H1 (cell line): Measurements from ENCODE around the gene ZFAND4. TPM values are rescaled to one million over a fixed set of nuclear protein-coding genes. Genes with fewer than 3 reads are reported as not detected.

Experiments used
- BCL11A ChIP-seq, 2 experiments: IDR thresholded peaks; one replicate each; pipeline ENCODE4 v1.6.1; 2011; ENCODE audit warnings: low read depth in 2 of 2, low read length in 2 of 2, mild to moderate bottlenecking in 2 of 2
- EP300 ChIP-seq, 2 experiments: IDR thresholded peaks; 1 replicate in 1 of 2; 2 replicates in 1 of 2; pipeline ENCODE4 v1.6.1; 2011 to 2012; ENCODE audit warnings: low read depth in 2 of 2, low read length in 2 of 2, mild to moderate bottlenecking in 2 of 2, borderline replicate concordance in 1 of 2, inconsistent platforms in 1 of 2, moderate library complexity in 1 of 2
- TCF12 ChIP-seq: IDR thresholded peaks from 2 replicates; pipeline ENCODE4 v1.6.1; 2011; ENCODE audit warnings: low read depth, mild to moderate bottlenecking, low read length
- polyA plus RNA-seq, 7 experiments: library from polyadenylated mRNA; depleted of rRNA in 3 of 7; stranded (reverse) in 5 of 7; unstranded in 2 of 7; fragments of >200 nt in 5 of 7; fragments of 200-250 nt in 2 of 7; gene quantifications; 1 replicate in 5 of 7; 2 replicates in 1 of 7; 4 replicates in 1 of 7; pipeline versions ENCODE4 v1.2.1 to v1.2.3, GENCODE V29; 2011 to 2013; ENCODE audit warnings: missing spikeins in 2 of 7, mixed read lengths in 2 of 7
- total RNA-seq: library from RNA; stranded (reverse); fragmentation: NEBNext Ultra II Directional; extraction: Animal tissue kit (Norgen Biotek cat#: 25700); gene quantifications from 2 replicates; pipeline ENCODE4 v1.2.1, GENCODE V29; 2021

ZFAND4 gene
- total and polyA plus RNA-seq, 2 of the 8 experiments (the other 6 are each of a cell fraction or from before 2014, with no cell fraction given): 2.8 to 17.8 TPM

- TF ChIP-seq EP300 (IDR thresholded peaks at IDR 0.05; ENCODE audit: borderline replicate concordance in 1 of 2, low read depth in 2 of 2, low read length in 2 of 2): peak; percentile 38 to 71; a peak in 2 of 3 replicates
- TF ChIP-seq BCL11A (IDR thresholded peaks at IDR 0.05; ENCODE audit: low read depth in 2 of 2, low read length in 2 of 2): no peak
- TF ChIP-seq TCF12: no peak
- TF ChIP-seq, all 59 proteins: peak for 26
These were observed 78.1 kb downstream of the ZFAND4 start (continued) for GRCh38 chr10:45594276-45595157.
